ENCODE data around the gene ARVCF.

The ARVCF gene

GRCh38 chr22:20052309-20053259, 36.0 kb upstream of the ARVCF start:
- no peak for DNase-seq (ENCODE audit: low read depth)

- DNase-seq (ENCODE audit: low read depth): no peak
Measured at GRCh38 chr22:20051927-20052308, 35.3 kb upstream of the ARVCF start.

GRCh38 chr22:20046730-20047129, 30.1 kb upstream of the ARVCF start:
- no peak for DNase-seq (ENCODE audit: low read depth)

- no peak for DNase-seq (ENCODE audit: low read depth)
Measured at GRCh38 chr22:20044495-20045151, 28.0 kb upstream of the ARVCF start.

GRCh38 chr22:20043997-20044342, 27.3 kb upstream of the ARVCF start:
- no peak for DNase-seq (ENCODE audit: low read depth)

GRCh38 chr22:20043057-20043996, 26.7 kb upstream of the ARVCF start:
- no peak for DNase-seq (ENCODE audit: low read depth)

- no peak for DNase-seq (ENCODE audit: low read depth)
Measured at GRCh38 chr22:20040327-20041200, 23.9 kb upstream of the ARVCF start.

- no peak for DNase-seq (ENCODE audit: low read depth)
Measured at GRCh38 chr22:20039683-20040325, 23.2 kb upstream of the ARVCF start.

GRCh38 chr22:20038574-20038973, 22.0 kb upstream of the ARVCF start:
- no peak for DNase-seq (ENCODE audit: low read depth)

GRCh38 chr22:20037419-20037818, 20.8 kb upstream of the ARVCF start:
- no peak for DNase-seq (ENCODE audit: low read depth)

GRCh38 chr22:20036535-20037392, 20.1 kb upstream of the ARVCF start:
- no peak for DNase-seq (ENCODE audit: low read depth)

- no peak for DNase-seq (ENCODE audit: low read depth)
Measured at GRCh38 chr22:20036084-20036482, 19.5 kb upstream of the ARVCF start.

GRCh38 chr22:20035375-20036083, 18.9 kb upstream of the ARVCF start:
- DNase-seq (ENCODE audit: low read depth): no peak

GRCh38 chr22:20034143-20034542, 17.5 kb upstream of the ARVCF start:
- DNase-seq (ENCODE audit: low read depth): no peak

GRCh38 chr22:20033045-20033706, 16.6 kb upstream of the ARVCF start:
- DNase-seq (ENCODE audit: low read depth): no peak

- no peak for DNase-seq (ENCODE audit: low read depth)
Measured at GRCh38 chr22:20032407-20032991, 15.9 kb upstream of the ARVCF start.

- DNase-seq (ENCODE audit: low read depth): peak; percentile 14
Measured at GRCh38 chr22:20031732-20032406, 15.2 kb upstream of the ARVCF start.
